NCI-H1930 (cell line): ENCODE measurements around the gene OR5B21.
A peak's percentile ranks its signal among the peaks of the same experiment; 100 is the strongest.

Source experiments
- DNase-seq, 2 experiments: peaks; one replicate each; lab custom pipeline; 2025; lab: John Stamatoyannopoulos, UW

Gene OR5B21

GRCh38 chr11:58493676-58494075, 14.2 kb downstream of the OR5B21 start:
- no peak for DNase-seq

GRCh38 chr11:58490827-58491226, 17.1 kb downstream of the OR5B21 start:
- DNase-seq: peak; percentile 54 to 59

- no peak for DNase-seq
Observed at GRCh38 chr11:58487170-58487569, 20.7 kb downstream of the OR5B21 start.

- DNase-seq: no peak
Observed at GRCh38 chr11:58485961-58486360, 21.9 kb downstream of the OR5B21 start.

- no peak for DNase-seq
Observed at GRCh38 chr11:58471892-58472291, 36.0 kb downstream of the OR5B21 start.

- no peak for DNase-seq
Observed at GRCh38 chr11:58466293-58466692, 41.6 kb downstream of the OR5B21 start.

- DNase-seq: no peak
Observed at GRCh38 chr11:58465690-58466089, 42.2 kb downstream of the OR5B21 start.
